GM21717 (cell line): Measurements from ENCODE around the gene TM2D3.

Source experiments
- ATAC-seq: cut with Tn5 transposase; IDR thresholded peaks from one replicate; pipeline ENCODE4 v1.9.1; 2021; ENCODE audit warnings: mild to moderate bottlenecking, moderate library complexity; ENCODE audit not compliant: unreplicated experiment

The TM2D3 gene

DNA sequence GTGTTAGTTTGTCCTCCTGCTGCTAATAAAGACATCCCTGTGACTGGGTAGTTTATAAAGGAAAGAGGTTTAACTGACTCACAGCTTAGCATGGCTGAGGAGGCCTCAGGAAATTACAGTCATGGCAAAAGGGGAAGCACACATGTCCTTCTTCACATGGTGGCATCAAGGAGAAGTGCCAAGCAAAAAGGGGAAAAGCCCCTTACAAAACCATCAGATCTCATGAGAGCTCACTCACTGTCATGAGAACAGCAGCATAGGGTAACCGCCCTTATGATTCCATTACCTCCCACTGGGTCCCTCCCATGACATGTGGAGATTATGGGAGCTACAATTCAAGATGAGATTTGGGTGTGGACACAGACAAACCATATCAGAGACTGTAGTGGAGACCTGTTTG is 27.0 kb downstream of the TM2D3 start:
- ATAC-seq = no peak

- no peak for ATAC-seq
Observed at GRCh38 chr15:101623367-101624304, 28.5 kb downstream of the TM2D3 start.

GRCh38 chr15:101621961-101622360 is 30.2 kb downstream of the TM2D3 start:
- no peak for ATAC-seq

GRCh38 chr15:101620671-101621070 is 31.5 kb downstream of the TM2D3 start:
- no peak for ATAC-seq

- no peak for ATAC-seq
Observed at GRCh38 chr15:101619615-101619865, 32.6 kb downstream of the TM2D3 start.

DNA sequence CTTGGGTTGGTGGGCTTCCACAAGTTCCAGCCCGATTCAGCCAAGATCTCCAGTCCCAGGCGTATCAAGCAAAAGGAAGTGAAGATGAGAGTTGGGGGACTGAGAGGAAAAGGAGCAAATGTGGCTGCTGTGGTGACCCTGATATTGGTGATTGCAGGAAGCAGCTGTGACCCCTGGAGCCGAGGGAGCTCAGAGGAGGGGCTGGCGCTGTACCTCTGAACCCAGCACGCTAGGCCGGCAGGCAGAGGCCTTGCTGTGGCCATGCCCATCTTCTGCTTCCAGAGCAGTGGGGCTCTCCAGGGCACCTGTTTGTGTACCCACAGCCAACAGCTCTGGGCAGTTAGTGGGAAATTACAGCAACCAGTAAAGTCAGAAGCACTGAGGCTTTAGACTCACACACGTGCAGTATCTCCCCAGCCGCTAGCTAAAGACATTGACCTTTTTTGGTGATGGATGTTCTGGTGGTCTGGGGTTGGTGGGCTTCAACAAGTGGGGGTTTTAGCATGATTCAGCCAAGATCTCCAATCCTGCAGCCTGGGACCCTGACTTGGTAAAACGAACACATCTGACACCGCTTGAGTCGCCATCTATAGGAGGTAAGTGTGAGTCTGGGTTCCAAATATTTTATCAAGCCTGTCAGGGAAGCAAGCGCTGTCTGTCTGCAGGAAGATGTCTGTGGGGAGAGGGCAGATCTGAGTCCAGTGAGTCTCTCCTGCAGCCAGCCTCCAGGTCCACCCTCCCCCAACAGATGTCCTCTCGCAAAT is 33.1 kb downstream of the TM2D3 start:
- ATAC-seq = no peak

- no peak for ATAC-seq
Observed at GRCh38 chr15:101618076-101618475, 34.1 kb downstream of the TM2D3 start.

GRCh38 chr15:101617390-101617965 is 34.7 kb downstream of the TM2D3 start:
- no peak for ATAC-seq

DNA sequence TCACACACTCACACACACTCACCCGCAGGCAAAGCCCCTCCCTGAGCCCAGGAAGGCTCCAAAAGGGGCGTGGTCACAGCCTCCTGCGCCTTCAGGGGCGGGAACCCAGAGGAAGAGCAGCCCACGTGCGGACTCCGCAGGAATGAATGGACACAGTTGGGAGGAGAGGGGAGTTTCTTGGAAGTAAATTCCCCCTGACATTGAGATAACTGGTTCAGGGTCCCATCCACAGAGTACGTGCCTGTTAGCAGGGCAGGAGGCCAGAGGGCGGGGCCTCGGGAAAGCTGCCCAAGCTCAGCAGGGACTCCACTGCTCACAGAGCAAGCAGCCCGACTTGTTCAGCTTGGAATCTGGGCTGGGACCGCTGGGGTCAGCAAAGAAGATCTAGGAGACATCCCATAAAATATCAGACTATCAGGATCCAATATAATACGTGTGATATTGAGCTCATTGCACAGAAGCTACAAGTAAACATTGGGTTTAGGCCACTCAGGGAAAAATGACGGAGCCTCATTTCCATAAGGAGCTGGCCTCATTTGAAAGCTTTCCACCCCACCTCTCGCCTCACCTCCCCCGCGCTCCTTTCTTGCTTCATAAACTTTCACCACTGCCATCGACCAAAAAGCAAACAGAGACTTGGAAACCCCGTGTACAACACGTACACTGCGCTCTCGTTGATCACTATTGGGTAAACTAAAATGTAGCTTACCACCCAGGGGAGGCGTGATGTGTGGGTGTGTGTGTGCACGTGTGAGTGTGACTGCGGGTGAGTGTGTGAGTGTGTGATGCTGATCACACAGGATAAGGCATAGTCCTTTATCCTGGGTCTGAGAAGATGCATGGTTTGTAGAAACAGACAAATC is 36.0 kb downstream of the TM2D3 start:
- ATAC-seq = no peak

DNA sequence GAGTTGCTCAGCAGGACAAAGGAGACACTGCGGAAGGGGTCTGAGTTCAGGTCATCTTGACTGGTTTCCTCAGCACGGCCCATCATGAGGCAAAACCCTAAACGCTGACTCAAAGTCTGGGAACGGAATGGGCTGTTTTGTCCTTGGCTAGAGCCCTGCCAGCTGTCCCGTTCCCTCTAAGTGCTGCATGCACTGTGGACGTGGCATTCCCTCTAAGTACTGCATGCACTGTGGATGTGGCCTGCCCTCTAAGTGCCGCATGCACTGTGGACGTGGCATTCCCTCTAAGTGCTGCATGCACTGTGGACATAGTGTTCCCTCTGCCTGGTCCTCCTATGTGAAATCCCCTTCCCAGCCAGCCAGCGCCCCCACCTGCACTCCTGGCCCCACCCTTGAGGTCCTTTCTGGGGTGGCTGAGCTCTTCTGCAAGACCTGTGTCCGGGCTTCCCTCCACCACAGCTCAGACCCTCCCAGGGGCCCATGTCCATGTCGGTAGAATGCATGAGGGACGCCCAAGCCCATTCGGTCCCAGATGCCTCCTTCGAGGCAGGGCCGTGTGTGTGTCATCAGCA is 36.7 kb downstream of the TM2D3 start:
- no peak for ATAC-seq

GRCh38 chr15:101614761-101615160 is 37.4 kb downstream of the TM2D3 start:
- no peak for ATAC-seq

- no peak for ATAC-seq
Observed at GRCh38 chr15:101614001-101614585, 38.1 kb downstream of the TM2D3 start.

GRCh38 chr15:101613130-101614000 is 38.8 kb downstream of the TM2D3 start:
- ATAC-seq = no peak

DNA sequence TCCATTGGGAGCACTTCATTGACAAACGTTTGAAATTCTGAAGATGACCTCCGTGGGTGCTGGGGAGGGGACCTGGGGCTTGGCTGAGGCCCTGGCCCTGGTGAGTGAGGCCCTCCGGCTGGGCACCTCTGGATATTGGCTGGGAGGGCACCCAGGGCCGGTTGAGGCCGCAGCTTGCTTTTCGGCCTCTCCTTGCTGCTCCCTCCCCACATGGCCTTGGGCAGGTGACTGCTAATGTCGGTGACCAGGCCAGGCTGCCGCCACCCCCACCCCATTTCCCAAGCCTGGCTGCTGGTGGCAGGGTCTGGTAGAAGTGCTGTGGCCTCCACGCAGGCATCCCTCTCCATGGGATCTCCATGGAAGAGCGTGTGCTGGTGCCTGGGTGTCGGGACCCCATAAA is 39.5 kb downstream of the TM2D3 start:
- no peak for ATAC-seq

GRCh38 chr15:101611580-101612299 is 40.4 kb downstream of the TM2D3 start:
- ATAC-seq = no peak

- no peak for ATAC-seq
Observed at GRCh38 chr15:101611007-101611406, 41.2 kb downstream of the TM2D3 start.

- ATAC-seq = no peak
Observed at GRCh38 chr15:101610611-101611000, 41.6 kb downstream of the TM2D3 start.

DNA sequence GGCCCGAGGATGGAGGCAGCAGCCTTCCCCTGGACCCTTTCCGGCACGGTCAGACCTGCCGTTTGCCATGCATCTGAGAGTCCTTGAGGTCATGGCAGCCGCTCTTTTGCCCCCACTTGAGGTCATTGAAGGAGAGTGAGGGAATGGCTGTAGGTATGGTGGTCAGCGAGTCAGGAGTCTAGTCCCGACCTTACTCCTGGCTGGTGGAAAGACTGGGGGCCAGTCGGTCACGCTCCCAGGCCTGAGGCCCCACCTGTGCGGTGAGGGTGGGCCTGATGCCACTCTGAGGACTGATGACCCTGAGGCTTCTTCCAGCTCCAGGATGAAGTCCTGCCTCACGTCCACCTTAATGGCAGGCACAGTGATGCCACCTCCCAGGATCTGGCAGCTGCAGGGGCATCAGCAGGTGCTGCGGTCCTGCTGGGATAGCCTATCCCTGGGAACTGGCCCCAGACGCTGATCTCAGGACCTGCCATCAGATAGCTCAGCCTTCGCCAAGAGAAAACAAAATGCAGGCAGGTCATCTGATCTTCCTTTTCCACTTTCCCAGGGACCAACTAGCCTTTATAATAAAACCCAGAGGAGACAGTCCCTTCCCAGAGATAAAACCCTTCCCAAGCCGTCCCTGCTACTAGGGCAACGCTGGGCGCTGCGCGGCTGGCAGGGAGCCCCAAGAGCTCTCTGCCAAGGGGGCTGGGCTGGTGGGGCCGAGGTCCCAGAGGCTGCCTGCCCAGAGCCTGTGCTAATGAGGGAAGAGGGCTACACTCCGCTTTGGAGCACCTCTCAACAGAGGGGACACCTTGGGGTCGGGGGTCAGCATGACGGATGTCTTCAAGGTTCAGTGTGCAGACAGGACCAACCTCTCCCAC is 42.2 kb downstream of the TM2D3 start:
- no peak for ATAC-seq
